ENCODE measurements around the gene DES.

Gene DES

DNA sequence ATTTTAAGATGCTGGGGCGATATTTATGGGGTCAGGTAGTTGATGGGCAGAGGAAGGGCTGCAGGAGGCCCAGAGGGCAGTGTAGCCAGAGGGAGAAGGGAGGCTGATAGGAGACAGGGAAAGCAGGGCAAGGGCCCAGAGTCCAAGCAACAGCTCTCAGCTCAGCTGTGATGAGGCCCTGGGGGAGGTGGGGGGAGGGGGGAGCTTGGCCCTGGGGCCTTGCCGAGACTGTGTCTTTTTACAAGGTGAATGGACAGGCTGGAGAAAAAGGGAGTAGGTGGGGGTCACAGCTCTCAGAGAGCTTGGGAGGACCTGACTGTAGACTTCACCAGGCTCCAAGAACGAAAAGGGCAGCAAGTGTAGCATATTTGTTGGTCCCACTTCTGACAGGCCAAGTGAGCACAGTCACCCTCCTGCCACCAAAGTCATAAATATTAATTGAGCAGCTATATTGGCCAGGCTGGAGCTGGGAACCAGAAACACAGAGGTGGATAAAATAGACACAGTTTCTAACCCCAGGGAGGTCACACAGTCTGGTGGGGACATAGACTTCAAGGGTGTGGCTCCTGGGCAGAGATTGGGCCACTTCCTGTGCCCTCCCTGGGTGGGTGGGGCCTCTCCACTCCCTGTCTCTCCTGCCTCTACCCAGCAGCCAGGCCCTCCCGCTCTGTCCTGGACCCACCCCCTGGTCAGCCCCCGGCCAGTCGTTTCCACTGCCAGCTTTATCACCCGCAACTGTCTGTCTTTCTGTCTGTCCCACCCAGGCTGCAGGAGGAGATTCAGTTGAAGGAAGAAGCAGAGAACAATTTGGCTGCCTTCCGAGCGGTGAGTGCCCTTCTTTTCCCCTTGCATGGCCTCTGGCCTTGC is 1.4 kb downstream of the DES start:
- no peak for DNase-seq (ENCODE audit: low read depth in 2 of 2)

DNA sequence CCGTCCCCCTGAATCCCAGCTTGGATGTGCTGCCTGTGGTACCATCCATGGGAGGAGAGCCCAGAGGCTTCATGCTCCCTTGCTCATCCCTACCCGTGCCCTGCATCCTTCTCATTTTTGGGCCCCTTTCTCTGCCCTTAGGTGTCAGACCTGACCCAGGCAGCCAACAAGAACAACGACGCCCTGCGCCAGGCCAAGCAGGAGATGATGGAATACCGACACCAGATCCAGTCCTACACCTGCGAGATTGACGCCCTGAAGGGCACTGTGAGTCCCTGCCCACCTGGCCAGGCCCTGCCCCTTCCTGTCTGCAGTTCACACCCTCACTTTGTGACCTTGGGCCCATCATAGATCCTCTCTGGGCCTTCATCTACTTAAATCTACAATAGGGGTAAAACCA is 2.5 kb downstream of the DES start:
- DNase-seq (ENCODE audit: low read depth in 2 of 2): no peak

DNA sequence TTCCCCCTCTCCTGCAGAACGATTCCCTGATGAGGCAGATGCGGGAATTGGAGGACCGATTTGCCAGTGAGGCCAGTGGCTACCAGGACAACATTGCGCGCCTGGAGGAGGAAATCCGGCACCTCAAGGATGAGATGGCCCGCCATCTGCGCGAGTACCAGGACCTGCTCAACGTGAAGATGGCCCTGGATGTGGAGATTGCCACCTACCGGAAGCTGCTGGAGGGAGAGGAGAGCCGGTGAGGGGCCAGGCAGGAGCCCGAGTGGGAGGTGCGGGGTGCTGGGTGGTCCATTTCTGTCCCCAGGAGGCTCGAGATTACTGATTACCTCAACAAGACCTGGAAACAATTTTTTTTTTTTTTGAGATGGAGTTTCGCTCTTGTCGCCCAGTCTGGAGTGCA is 3.1 kb downstream of the DES start:
- no peak for DNase-seq (ENCODE audit: low read depth in 2 of 2)

DNA sequence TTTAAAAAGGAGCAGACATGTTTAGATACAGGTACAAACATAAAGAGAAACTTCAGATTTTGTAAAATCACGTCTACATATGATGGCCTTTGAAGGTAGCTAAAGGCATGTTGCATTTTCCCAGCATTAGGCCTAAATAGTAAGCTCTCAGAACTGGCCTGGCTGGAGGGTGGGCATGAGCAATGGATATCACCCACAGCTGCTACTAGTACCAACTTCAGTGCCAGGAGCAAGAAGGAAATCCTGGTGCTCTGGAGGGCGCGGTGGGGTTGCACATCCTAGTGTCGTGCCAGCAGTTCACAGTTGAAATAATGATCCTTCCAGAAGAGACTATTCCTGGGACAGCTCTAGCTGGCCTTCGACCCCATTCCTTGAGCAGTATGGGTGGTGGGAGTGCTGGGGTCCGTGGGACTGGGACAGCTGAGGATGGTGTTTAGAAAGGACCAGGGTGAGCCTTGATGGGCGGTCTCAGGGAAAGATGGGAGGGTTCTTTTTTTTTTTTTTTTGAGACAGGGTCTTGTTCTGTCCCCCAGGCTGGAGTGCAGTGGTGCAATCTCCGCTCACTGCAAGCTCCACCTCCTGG is 4.9 kb downstream of the DES start:
- DNase-seq (ENCODE audit: low read depth in 2 of 2): no peak

DNA sequence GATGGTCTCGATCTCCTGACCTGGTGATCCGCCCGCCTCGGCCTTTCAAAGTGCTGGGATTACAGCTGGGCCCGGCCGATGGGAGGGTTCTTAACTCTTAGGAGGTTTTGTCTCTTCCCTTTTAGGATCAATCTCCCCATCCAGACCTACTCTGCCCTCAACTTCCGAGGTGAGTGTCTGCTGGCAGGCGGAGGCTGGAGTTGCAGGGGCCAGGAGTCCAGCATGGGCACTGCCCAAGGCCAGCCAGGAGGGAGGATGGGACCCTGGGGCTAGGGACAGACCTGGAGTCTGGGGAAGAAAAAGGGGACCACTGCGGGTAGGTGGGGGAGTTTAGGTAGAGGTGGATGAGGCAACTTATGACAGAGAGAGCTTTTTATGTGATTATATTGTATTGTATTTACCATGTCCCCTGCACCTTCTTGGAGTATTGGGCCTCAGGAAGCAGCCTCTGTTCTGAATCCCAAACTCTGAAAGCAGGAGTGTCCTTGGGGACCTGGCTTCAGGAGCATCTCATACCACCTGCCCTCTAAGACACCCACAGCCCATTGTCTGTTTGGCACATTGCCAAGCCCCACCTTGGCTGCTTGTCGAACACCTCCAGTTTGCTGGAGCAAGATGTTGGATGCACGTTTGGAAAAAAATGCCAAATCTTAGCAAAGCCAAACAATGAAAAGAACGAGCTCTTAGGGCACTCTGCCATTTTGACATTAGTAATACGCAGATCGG is 5.6 kb downstream of the DES start:
- DNase-seq (ENCODE audit: low read depth in 2 of 2): no peak

DNA sequence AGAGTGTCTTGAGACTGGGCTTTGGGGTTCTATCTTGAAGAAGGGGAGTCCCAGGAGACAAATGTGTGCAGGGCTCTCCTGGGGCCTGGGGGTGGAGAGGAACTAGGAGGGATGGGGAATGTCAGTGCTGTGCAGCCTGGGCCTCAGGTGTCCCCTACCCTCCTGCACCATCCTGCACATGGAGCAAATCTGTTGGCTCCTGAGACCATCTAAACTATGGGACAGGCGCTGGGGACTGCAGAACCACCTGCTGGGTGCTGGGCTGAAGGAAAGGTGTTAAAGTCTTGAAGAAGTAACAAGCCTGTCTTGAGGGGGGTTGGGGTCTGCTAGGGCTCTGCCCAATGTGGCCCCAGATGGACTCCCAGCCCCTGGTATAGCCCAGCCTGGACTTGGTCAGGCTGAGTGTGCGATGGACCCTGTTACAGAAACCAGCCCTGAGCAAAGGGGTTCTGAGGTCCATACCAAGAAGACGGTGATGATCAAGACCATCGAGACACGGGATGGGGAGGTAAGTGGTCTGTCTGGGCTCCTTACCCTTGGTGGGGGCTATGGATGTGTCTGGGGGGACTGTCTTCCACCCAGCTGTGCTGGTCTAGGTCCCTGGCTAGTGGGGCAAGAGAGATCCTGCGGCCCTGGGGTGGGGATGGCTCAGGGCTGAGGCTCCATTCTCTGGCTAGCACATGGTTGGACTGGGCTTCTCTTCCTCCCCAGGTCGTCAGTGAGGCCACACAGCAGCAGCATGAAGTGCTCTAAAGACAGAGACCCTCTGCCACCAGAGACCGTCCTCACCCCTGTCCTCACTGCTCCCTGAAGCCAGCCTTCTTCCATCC is 7.3 kb downstream of the DES start:
- no peak for DNase-seq (ENCODE audit: low read depth in 2 of 2)

DNA sequence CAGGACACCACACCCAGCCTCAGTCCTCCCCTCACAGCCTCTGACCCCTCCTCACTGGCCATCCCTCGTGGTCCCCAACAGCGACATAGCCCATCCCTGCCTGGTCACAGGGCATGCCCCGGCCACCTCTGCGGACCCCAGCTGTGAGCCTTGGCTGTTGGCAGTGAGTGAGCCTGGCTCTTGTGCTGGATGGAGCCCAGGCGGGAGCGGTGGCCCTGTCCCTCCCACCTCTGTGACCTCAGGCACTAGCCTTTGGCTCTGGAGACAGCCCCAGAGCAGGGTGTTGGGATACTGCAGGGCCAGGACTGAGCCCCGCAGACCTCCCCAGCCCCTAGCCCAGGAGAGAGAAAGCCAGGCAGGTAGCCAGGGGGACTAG is 7.9 kb downstream of the DES start:
- DNase-seq (ENCODE audit: low read depth in 2 of 2): no peak

DNA sequence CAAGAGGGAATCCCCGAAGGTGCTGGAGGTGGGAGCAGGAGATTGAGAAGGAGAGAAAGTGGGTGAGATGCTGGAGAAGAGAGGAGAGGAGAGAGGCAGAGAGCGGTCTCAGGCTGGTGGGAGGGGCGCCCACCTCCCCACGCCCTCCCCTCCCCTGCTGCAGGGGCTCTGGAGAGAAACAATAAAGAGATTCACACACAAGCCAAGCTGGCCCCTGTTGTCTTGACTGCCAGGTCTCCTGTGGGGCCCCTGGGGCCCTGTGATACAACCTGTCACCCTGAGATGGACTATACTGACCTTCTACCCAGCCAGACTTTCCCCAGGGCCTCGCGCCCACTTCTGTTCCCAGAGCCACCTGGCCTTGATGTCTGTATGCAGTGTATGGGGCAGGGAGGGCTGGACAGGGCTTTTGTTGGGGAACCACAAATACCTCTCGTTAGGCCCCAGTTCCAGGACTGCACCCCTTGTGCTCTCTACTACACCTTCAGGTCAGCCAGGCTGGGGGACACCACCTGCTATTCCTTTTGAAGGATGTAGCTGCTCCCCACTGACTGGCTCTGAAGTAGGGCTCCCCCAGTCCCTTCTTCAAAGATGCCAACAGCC is 8.5 kb downstream of the DES start:
- DNase-seq (ENCODE audit: low read depth in 2 of 2): no peak

DNA sequence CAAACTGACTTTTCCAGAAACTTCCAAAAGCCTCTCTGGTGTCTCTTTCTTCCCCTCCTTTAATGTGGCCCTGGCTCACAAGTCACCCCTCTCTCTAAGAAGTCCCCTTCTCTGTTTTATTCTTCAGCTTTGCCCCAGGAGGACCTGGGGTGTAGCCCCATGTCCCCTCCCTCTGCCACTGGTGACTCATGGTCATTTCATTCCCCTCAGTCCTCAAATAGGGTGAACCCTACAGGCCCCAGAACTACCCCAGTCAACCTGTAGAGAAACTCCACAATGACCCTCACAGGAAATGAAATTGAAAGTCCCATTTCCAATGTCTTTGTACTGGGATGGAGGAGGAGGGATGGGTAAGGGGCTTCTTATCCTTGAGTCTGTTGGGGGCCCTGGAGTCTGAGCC is 10.3 kb downstream of the DES start:
- DNase-seq (ENCODE audit: low read depth in 2 of 2): no peak

DNA sequence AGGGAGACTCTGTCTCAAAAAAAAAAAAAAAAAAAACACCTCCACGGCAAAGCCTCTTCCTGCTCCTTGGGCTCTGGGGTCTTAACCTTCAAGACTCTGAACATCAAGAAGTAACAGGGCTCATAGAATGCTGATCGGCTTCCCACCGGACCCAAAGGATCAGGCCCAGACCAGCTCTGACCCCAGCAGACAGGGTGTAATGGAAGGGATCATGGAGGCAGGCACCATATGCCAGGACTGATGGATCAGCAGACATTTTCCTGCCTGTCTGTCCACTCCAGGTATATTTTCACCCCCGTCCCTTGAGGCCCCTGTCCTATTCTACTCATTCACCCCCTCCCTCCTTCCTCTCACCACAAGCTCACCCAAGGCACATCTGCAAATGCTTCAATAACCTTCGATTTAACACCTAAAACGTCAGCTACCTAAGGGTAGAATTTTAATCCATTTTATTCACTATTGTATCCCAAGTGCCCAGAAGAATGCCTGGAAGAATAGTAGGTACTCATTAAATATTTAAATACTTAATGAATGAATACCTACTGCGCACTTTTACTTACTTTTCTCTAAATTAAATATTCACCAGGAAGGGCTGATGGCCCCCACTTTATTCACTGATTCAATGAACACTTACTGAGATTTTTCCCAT is 11.9 kb downstream of the DES start:
- no peak for DNase-seq (ENCODE audit: low read depth in 2 of 2)

DNA sequence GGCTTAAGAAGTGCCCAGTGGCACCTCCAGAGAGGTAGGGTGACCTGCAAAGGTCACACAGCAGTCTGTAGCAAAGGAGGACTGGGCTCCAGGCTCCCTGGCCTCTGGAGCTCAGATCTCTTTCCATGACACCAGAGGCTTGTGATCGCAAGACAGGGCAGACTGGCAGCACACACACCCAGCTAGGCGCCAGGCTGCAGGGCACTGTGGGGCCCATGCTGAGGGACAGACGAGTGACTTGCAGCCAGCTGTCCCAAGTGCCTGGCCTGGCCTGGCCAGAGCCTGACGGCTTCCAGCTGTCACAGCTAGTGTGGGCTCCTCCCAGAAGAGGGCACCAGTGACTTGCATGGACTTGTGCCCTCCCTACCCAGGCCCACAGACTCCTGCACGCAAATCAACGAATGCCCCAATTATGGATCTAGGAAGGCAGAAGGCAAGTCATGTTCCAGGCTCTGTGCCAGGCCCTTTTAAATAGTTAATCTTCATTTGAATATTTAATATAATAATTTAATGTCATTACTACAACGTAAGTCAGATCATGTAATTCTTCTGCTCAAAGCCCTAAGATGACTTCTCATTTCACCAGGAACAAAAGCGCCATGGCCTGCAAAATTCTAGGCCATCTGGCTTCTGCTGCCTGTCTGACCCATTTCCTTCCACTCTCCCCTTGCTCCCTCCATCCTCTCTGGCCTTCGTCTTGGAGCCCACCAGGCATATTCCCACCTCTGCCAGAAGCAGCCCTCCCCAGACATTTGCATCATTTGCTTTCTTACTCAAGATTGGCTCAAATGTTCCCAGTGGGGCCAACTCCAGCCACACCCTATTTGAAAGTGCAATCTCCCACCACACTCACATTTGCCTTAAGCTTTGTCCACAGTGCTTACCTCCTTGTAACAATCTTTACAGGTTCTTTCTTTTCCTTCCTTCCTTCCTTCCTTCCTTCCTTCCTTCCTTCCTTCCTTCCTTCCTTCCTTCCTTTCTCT is 12.7 kb downstream of the DES start:
- DNase-seq (ENCODE audit: low read depth in 2 of 2): no peak

DNA sequence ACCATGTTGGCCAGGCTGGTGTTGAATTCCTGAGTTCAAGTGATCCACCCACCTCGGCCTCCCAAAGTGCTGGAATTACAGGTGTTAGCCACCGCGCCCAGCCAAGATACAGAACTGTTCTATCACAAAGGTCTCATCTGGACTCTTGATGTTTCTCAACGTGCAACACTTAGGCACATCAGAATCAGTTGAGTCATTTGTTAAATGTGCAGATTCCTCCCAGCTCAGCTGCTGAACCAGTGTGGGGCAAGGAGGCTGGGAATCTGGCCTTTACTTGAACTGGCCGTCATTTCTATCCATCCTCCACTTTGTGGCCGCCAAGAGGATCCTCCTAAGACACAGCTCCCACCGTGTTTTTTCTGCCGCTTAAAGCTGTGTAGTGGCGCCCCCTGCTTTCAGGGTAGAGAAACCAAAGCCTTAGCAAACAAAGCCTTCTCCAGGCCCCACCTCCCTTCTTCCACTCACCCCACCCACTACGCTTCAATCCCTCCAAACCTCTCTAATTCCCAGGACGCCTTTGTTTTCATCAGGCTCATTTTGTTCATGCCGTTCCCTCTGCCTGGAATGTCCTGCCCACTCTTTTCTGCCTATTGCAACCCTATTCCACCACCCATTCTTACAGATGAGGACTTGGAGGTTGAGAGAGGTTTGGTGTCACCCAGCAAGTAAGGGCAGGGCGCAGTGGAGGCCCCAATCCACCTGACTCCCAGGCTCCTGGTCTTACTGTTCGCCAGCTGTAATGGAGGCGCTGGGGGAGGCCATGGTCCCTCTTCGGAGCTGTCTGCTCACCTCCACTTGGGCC is 15.7 kb downstream of the DES start:
- DNase-seq (ENCODE audit: low read depth in 2 of 2): peak in 1 of 2 donors; percentile 25

DNA sequence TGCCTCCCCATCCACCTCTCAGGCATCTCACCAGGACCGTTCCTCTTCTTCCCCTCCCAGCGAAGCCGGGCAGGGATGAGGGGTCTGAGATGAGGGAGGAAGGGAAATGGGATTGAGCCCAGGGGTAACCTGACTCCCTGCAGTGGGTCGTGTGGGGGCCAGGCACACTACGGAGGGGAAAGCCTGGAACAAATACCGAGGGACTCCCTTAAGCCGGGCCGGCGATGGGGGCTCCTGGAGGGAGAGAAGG is 16.2 kb downstream of the DES start:
- no peak for DNase-seq (ENCODE audit: low read depth in 2 of 2)

DNA sequence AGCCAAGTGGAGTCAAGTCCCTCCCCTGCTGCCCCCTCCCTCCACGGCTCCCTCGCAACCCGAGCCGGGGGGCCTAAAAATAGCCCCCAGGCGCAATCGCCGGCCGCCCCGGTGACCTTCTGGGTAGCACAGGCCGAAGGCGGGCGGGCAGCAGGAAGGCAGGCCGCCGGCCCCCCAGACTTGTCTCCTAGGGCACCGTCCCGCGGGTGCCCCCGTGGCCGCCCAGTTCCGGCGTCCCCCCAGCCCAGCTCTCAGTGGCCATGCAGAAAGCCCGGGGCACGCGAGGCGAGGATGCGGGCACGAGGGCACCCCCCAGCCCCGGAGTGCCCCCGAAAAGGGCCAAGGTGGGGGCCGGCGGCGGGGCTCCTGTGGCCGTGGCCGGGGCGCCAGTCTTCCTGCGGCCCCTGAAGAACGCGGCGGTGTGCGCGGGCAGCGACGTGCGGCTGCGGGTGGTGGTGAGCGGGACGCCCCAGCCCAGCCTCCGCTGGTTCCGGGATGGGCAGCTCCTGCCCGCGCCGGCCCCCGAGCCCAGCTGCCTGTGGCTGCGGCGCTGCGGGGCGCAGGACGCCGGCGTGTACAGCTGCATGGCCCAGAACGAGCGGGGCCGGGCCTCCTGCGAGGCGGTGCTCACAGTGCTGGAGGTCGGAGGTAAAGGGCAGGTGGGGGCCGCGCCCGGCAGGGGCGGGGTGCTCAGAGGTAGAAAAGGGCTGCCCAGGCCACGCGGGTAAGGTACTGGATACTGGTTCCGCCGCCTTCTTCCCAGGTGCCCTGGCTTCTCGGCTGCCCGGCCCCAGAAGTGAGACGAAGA is 16.7 kb downstream of the DES start, which contains the start of gene SPEG:
Gene SPEG, plus strand, starts transcription at position 126 of the 808 bp plus-strand sequence. Its CDS starts 135 bp downstream, at position 261.
- no peak for DNase-seq (ENCODE audit: low read depth in 2 of 2)

DNA sequence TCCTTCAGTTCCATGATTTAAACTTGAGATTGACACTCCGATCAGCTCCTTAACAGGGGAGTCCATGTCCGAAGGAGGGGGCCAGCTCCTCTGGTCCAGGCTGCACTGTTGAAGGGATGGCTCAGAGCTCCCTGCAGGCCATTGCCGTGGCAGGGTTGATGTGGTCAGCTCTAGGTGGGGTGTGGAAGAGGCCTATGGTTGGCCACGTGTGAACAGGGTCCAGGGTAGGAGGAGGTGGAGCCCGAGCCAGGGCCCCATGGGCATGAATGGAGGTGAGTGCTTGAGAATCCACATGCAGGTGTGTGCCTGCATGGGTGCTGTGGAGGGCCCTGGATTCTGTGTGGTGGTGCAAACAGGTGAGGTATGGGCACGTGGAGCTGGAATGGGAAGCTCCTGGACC is 17.5 kb downstream of the DES start:
- DNase-seq (ENCODE audit: low read depth in 2 of 2): no peak

DNA sequence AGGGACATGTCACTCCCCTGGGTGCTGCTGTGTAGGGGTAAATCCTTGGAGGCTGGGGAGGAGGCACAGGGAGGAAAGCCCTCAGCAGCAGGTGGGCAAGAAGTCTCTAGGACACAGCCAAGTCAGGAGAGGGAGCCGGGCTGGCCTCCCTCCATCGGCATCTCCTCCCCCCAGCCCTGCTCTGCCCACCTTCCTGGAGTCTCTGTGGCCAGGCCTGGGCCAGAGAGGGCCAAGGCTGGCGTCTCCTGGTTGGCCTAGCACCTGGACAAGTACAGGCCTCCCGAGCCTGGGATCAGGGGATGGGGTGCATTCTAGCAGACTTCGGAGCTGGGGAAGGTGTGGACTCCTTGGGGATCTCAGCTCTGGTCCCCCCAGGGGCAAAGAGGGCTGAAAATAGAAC is 18.3 kb downstream of the DES start:
- no peak for DNase-seq (ENCODE audit: low read depth in 2 of 2)

DNA sequence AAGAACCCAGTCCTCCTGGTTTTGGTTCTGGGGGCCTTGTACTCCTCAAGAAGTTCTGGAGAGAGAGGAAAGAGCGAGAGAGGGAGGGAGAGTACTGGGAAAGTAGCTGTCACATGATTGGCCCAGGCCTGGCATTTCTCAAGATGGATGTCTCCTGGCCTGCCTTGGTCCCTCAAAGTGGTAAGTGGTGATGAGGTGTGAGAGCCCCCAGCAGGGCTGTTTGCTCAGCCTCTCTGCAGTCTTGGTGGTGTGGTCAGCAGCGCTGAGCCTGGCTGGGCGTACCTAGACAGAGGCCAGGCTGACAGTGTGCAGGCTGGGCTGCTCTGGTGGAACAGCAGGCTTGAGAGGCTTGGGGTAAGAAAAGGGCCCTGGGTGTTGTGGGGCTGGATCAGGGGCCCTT is 19.0 kb downstream of the DES start:
- no peak for DNase-seq (ENCODE audit: low read depth in 2 of 2)

DNA sequence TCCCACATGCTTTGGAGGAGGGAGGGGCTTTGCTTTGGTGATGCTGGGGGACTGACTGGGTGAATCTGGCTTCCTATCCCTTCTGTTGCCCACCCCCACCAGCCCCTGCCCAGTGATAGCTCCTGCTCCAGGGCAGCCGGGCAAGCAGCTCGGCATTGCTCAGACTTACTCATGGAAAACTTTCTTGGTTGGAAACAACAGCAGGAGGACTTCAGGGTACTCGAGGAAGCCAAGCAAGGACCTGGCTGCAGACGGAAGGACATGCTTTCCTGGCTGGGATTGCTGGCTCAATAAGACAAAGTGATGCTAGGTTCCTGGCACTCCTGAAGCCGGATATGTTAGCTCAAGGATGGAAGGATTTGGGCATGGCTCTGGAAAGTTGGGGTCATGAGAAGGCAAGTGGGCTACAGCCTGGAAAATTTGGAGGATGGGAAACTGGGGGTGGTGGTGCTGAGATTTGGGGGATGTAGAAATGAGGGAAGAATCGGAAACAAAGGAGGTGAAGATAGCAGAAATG is 19.6 kb downstream of the DES start:
- DNase-seq (ENCODE audit: low read depth in 2 of 2): no peak

All from activated CD4-positive, alpha-beta T cell treated with anti-CD3 and anti-CD28 coated beads for 24 hours (primary cell).